H1 (cell line): ENCODE data around the gene ALK. TPM values are rescaled to one million over a fixed set of nuclear protein-coding genes. Genes with fewer than 3 reads are reported as not detected.

Experiments used
- CBX5 ChIP-seq: fragments of 300-800, 300-1000 bp; sonication (generic); IDR thresholded peaks from 2 replicates; pipeline ENCODE4 v1.7.1; 2016; ENCODE audit warnings: antibody characterized with exemption, low read length, low read depth
- GABPA ChIP-seq: IDR thresholded peaks from 2 replicates; pipeline ENCODE4 v1.6.1; 2011; ENCODE audit warnings: mild to moderate bottlenecking, low read length, moderate library complexity, borderline replicate concordance; ENCODE audit not compliant: insufficient read depth
- KDM4A ChIP-seq: IDR thresholded peaks from one replicate; pipeline ENCODE4 v1.7.1; 2012; ENCODE audit warnings: low read depth, mild to moderate bottlenecking, moderate library complexity, low read length, inconsistent platforms; ENCODE audit not compliant: severe bottlenecking
- KDM5A ChIP-seq: fragments of 200-600 bp; IDR thresholded peaks from 2 replicates; pipeline ENCODE4 v1.7.1; 2012; ENCODE audit warnings: mild to moderate bottlenecking, low read length, inconsistent platforms, mixed read lengths
- TAF1 ChIP-seq: IDR thresholded peaks from 2 replicates; pipeline ENCODE4 v1.6.1; 2011; ENCODE audit warnings: mild to moderate bottlenecking, low read depth, low read length
- polyA plus RNA-seq, 7 experiments: library from polyadenylated mRNA; depleted of rRNA in 3 of 7; stranded (reverse) in 5 of 7; unstranded in 2 of 7; fragments of >200 nt in 5 of 7; fragments of 200-250 nt in 2 of 7; gene quantifications; 1 replicate in 5 of 7; 2 replicates in 1 of 7; 4 replicates in 1 of 7; pipeline versions ENCODE4 v1.2.1 to v1.2.3, GENCODE V29; 2011 to 2013; ENCODE audit warnings: missing spikeins in 2 of 7, mixed read lengths in 2 of 7
- total RNA-seq: library from RNA; stranded (reverse); fragmentation: NEBNext Ultra II Directional; extraction: Animal tissue kit (Norgen Biotek cat#: 25700); gene quantifications from 2 replicates; pipeline ENCODE4 v1.2.1, GENCODE V29; 2021
- TF ChIP-seq, protein P1 (sequence below): IDR thresholded peaks from 2 replicates; pipeline ENCODE4 v1.6.1; 2011; ENCODE audit warnings: low read length, improper control_type of control experiment
- TF ChIP-seq, protein P2 (sequence below), 3 experiments: IDR thresholded peaks; 1 replicate in 2 of 3; 2 replicates in 1 of 3; pipeline versions ENCODE4 v1.5.1 to v1.6.1; 2011; ENCODE audit warnings: low read length in 3 of 3, mild to moderate bottlenecking in 3 of 3, inconsistent platforms in 2 of 3, low read depth in 1 of 3, moderate library complexity in 1 of 3; ENCODE audit not compliant: insufficient read depth in 1 of 3; ENCODE audit errors: control extremely low read depth in 1 of 3

The ALK gene
- total and polyA plus RNA-seq, 2 of the 8 experiments (the other 6 are each of a cell fraction or from before 2014, with no cell fraction given), result 0.02 to 0.09 TPM

DNA sequence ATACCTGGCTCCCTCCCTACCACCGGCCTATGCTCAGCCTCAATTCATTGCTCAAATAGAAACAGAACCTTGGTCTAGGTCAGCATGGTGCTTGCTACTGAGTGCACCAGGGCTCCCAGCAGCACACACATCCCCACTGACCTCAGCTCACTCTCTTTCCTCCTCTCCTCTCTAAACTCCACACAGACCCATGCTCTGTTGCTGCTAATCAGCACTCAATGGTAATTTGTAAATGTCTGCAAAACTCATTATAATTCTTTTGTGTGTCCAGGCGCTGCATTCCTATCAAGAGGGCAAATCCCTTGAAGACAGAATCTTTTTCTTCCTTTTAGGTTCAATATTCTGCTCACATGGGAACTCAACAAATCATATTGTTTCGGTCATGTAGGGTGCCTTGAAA, 424.0 kb downstream of the ALK start (continued):
- TF ChIP-seq GABPA (no peak), KDM4A (no peak), CBX5 (no peak), TAF1 (no peak), KDM5A (no peak)
- TF ChIP-seq, protein P1, sequence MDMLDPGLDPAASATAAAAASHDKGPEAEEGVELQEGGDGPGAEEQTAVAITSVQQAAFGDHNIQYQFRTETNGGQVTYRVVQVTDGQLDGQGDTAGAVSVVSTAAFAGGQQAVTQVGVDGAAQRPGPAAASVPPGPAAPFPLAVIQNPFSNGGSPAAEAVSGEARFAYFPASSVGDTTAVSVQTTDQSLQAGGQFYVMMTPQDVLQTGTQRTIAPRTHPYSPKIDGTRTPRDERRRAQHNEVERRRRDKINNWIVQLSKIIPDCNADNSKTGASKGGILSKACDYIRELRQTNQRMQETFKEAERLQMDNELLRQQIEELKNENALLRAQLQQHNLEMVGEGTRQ, result no peak
- TF ChIP-seq, protein P2, sequence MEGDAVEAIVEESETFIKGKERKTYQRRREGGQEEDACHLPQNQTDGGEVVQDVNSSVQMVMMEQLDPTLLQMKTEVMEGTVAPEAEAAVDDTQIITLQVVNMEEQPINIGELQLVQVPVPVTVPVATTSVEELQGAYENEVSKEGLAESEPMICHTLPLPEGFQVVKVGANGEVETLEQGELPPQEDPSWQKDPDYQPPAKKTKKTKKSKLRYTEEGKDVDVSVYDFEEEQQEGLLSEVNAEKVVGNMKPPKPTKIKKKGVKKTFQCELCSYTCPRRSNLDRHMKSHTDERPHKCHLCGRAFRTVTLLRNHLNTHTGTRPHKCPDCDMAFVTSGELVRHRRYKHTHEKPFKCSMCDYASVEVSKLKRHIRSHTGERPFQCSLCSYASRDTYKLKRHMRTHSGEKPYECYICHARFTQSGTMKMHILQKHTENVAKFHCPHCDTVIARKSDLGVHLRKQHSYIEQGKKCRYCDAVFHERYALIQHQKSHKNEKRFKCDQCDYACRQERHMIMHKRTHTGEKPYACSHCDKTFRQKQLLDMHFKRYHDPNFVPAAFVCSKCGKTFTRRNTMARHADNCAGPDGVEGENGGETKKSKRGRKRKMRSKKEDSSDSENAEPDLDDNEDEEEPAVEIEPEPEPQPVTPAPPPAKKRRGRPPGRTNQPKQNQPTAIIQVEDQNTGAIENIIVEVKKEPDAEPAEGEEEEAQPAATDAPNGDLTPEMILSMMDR (IDR thresholded peaks at IDR 0.05; ENCODE audit: control extremely low read depth in 1 of 3, insufficient read depth in 1 of 3, low read depth in 1 of 3, low read length in 3 of 3), result no peak
